ENCODE results near the gene KRTAP9-4.
"Not testable (repeated sequence)": the region's sequence is repeated elsewhere in the genome, so short reads cannot be mapped to it uniquely, and the experiment has no call there.

KRTAP9-4 gene

DNA sequence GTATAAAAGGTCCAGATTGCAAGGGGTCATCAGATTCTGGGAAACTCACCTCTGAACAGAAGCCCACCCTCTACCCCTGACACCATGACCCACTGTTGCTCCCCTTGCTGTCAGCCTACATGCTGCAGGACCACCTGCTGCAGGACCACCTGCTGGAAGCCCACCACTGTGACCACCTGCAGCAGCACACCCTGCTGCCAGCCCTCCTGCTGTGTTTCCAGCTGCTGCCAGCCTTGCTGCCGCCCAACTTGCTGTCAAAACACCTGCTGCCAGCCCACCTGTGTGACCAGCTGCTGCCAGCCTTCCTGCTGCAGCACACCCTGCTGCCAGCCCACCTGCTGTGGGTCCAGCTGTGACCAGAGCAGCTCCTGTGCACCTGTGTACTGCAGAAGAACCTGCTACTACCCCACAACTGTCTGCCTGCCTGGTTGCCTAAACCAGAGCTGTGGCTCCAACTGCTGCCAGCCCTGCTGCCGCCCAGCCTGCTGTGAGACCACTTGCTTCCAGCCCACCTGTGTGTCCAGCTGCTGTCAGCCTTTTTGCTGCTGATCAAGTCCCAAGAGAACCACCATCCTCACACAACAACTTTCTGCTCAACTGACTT, at the start of gene KRTAP9-4:
Gene KRTAP9-4 (plus strand): TSS at position 51 of the 604 bp plus-strand sequence. CDS start 34 bp downstream, at position 85.
- not testable (repeated sequence) for DNase-seq

DNA sequence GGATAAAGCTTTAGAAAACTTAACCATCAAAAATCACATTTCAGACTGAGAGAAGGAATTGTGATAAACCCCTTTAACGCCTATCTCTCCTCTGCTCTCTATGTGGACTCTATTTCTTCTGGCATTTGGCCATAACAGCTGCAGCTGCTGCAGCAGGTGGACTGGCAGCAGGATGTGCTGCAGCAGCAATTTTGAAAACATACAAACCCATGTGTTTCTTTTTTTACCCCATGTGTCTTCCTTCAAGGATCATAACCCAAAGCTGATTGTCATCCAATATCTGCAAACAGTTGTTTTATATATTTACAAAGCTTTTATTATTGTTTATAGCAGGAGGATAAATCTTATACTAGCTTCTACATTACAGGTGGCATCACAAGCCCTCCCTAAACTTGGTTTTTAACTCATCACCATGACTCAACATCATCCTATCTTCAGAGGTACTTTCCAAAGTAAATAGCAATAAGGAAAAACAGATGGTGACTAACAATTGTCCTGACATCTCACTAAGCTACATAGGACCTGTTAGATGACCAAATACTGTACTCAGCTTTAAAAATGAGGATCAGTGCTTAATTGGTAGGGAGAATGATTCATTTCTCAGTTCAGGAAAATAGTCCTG, 37.5 kb upstream of the KRTAP9-4 start:
- no peak for DNase-seq

DNA sequence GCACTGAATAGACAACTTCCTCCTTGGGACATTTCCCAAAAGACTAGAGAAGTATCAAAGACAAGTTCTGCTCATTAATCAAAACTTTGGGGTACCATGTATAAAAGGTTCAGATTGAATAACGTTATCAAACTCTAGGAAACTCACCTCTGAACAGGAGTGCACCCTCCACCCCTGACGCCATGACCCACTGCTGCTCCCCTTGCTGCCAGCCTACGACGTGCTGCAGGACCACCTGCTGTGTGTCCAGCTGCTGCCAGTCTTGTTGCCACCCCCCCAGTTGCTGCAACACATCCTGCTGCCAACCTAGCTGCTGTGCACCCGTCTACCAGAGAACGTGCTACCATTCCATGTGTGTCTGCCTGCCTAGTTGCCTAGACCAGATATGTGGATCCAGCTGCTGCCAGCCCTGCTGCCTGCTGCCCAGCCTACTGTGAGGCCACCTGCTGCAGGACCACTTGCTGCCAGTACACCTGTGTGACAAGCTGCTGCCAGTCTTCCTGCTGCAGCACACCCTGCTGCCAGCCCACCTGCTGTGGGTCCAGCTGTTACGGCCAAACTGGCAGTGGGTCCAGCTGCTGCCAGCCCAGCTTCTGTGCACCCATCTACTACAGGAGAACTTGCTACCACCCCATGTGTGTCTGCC, 36.8 kb upstream of the KRTAP9-4 start:
- DNase-seq, result no peak

DNA sequence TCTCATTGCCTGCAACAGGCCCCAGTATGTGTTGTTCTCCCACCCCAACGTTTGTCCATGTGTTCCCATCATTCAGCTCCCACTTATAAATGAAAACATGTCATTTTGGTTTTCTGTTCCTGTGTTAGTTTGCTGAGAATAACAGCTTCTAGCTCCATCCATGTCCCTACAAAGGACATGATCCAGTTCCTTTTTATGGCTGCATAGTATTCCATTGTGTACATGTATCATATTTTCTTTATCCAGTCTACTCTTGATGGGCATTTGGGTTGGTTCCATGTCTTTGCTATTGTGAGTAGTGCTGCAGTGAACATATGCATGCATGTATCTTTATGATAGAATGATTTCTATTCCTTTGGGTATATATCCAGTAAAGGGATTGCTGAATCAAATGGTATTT, 33.8 kb upstream of the KRTAP9-4 start:
- no peak for DNase-seq

GRCh38 chr17:41223821-41224220, 25.7 kb upstream of the KRTAP9-4 start:
- no peak for DNase-seq

DNA sequence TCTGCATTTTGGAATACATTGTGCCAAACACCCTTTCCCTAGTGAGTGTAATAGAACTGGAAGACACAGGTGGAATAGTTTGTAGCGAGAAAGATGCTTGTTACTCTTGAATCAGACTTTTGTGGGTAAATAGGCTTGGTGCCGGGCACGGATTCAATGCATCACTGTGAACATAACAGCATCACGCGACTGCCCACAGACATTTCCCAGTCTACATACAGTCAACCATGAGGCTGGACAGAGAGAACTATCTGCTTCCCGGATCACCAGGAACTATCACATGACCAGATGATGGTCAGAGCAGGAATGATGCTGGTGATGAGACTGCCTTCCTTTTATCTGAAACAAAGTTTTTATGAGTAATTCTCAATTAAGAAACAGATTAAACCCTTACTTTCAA, 23.4 kb upstream of the KRTAP9-4 start:
- no peak for DNase-seq

DNA sequence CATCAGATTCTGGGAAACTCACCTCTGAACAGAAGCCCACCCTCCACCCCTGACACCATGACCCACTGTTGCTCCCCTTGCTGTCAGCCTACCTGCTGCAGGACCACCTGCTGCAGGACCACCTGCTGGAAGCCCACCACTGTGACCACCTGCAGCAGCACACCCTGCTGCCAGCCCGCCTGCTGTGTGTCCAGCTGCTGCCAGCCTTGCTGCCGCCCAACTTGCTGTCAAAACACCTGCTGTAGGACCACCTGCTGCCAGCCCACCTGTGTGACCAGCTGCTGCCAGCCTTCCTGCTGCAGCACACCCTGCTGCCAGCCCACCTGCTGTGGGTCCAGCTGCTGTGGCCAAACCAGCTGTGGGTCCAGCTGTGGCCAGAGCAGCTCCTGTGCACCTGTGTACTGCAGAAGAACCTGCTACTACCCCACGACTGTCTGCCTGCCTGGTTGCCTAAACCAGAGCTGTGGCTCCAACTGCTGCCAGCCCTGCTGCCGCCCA, 22.8 kb upstream of the KRTAP9-4 start, which contains the start of gene KRTAP9-2:
Gene KRTAP9-2 (plus strand): TSS at position 51 of the 498 bp plus-strand sequence. CDS start 7 bp downstream, at position 58.
- not testable (repeated sequence) for DNase-seq

- no peak for DNase-seq
Observed at GRCh38 chr17:41230094-41230493, 19.4 kb upstream of the KRTAP9-4 start.

GRCh38 chr17:41231731-41232130, 17.8 kb upstream of the KRTAP9-4 start:
- no peak for DNase-seq

- DNase-seq, result not testable (repeated sequence)
Observed at GRCh38 chr17:41232399-41233105, 16.9 kb upstream of the KRTAP9-4 start, which contains the start of gene KRTAP9-3. Gene KRTAP9-3 (plus strand): TSS chr17:41232449. CDS start chr17:41232502, 53 bp downstream.

DNA sequence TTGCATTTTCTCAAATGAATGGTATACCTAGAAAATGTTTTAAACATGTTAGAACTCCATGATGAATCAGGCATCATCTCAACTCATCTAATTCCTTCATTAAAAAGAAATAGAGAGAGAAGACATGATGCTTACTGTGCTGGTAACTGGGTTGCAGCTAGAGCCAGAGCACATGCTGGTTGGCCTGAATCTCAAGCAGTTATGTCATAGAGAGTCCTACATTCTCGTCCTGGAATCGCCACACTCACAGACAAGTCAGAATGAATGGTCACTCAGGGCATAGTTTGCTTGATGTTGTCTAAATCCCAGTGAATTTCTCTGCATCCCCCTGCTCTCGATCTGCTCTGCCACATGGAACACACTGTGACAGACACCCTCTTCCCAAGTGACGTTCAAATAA, 12.4 kb upstream of the KRTAP9-4 start:
- not testable (repeated sequence) for DNase-seq

- DNase-seq, result not testable (repeated sequence)
Observed at GRCh38 chr17:41237949-41238437, 11.5 kb upstream of the KRTAP9-4 start, which contains the start of gene KRTAP9-8. Gene KRTAP9-8 (plus strand): TSS chr17:41237999. CDS start chr17:41238052, 53 bp downstream.

DNA sequence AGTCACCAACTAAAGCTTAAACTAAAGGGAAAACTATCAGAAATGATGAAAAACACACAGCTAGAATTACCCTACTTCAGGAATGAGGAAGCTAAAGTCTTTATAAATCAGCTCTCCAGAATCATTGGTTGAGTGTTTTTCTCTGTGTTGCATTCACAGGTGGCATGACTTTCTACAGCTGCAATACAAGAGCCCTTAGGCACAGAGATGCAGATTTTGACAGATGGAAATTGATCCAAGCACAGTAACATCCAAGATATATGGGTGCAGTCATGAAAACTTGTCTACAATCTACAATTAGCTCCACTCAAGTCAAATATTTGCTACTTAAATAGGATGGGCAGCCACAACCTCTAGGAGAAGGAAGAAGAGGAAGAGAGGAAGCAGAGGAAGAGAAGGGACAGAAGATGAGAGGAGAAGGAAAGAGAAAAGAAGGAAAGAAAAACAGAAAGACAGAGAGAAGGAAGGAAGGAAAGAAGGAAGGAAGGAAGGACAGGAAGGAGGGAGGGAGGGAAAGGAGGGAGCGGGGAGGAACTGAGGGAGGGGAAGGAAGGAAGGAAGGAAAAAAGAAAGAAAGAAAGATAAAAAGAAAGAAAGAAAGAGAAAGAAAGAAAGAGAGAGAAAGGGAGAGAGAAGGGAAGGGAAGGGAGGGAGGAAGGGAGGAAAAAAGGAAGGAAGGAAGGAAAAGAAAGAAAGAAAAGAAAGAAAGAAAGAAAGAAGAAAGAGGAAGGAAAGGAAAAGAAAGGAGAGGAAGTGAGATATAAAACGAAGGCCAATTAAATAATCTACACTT, 2.3 kb upstream of the KRTAP9-4 start:
- DNase-seq, result not testable (repeated sequence)

DNA sequence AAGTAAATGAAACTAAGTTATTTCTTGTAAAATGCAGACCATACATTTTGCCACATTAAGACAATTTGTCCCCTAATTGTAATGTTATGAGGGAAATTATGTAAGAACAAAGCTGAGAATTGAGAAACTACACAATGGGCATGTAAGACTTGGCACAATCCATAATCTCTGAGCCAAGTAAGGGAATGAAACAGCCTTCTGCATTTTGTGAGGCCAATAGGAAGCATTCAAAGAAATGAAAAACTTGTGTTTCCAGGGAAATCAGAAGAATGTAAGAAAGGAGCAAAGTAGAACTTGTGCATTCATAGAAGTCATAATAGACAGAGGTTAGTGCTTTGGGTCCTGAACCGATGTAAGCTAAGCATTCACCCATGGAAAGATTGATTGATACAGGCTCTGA, 1.8 kb downstream of the KRTAP9-4 start:
- no peak for DNase-seq

DNA sequence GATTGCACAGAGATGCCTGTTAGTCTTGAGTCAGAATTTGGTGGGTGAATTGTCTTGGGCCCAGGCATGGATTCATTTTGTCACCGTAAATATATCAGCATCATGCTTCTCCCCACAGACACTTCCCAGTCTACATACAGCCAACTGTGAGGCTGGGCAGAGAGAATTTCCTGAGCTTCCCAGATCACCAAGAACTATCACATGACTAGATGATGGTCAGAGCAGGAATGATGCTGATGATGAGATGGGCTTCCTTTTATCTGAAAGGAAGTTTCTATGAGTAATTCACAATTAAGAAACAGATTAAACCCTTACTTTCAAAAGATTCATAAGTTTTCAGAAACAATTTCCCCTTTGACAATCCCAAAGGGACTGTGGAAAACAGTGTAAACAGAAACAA, 5.4 kb downstream of the KRTAP9-4 start:
- DNase-seq, result no peak

- not testable (repeated sequence) for DNase-seq
Observed at GRCh38 chr17:41255381-41256290, 6.1 kb downstream of the KRTAP9-4 start, which contains the start of gene KRTAP9-9. Gene KRTAP9-9 (plus strand): TSS chr17:41255384.

- no peak for DNase-seq
Observed at GRCh38 chr17:41256291-41256685, 6.8 kb downstream of the KRTAP9-4 start.

- DNase-seq, result no peak
Observed at GRCh38 chr17:41258406-41258805, 8.9 kb downstream of the KRTAP9-4 start.

DNA sequence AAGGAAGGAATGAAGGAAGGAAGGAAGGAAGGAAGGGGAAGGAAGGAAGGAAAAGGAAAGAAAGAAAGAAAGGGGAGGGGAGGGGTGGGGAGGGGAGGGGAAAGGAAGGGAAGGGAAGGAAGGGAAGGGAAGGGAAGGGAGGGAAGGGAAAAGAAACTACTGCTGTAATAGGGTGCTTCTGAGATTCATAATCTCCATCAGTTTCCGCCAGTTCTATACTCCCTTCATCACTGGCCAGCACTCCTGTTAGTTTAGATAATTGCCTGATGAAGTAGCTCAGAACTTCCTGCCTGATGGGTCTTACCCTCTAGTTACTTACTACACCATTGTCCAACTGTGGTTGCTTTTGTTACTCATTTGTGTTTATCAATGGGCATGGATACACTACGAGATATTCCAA, 13.7 kb downstream of the KRTAP9-4 start:
- no peak for DNase-seq

GRCh38 chr17:41264599-41264998, 15.1 kb downstream of the KRTAP9-4 start:
- no peak for DNase-seq

GRCh38 chr17:41265078-41265477, 15.6 kb downstream of the KRTAP9-4 start, which contains the start of gene KRTAP9-6:
Gene KRTAP9-6 (plus strand): TSS chr17:41265378. CDS start chr17:41265378, 0 bp downstream.
- no peak for DNase-seq
